Limb (tissue), 2 donors: ENCODE results near the gene CFAP20DC.
A peak's percentile ranks its signal among the peaks of the same experiment; 100 is the strongest.
"Not testable (repeated sequence)": the region's sequence is repeated elsewhere in the genome, so short reads cannot be mapped to it uniquely, and the experiment has no call there.

Experiments
- DNase-seq, 2 donors: peaks; one replicate each; pipeline ENCODE4 v3.0.0-alpha.2; 2016; ENCODE audit errors: extremely low spot score in 2 of 2

Gene CFAP20DC

GRCh38 chr3:58874248-58874741, 175.5 kb downstream of the CFAP20DC start:
- DNase-seq: no peak

- DNase-seq: no peak
Measured at GRCh38 chr3:58868097-58868779, 181.6 kb downstream of the CFAP20DC start.

GRCh38 chr3:58867621-58868020, 182.2 kb downstream of the CFAP20DC start:
- no peak for DNase-seq

GRCh38 chr3:58866079-58866478, 183.7 kb downstream of the CFAP20DC start:
- no peak for DNase-seq

- no peak for DNase-seq
Measured at GRCh38 chr3:58864480-58864879, 185.3 kb downstream of the CFAP20DC start.

GRCh38 chr3:58863206-58863605, 186.6 kb downstream of the CFAP20DC start:
- no peak for DNase-seq

GRCh38 chr3:58861551-58861950, 188.3 kb downstream of the CFAP20DC start:
- no peak for DNase-seq

GRCh38 chr3:58858126-58858525, 191.7 kb downstream of the CFAP20DC start:
- DNase-seq: peak in 1 of 2 donors; percentile 27

GRCh38 chr3:58857402-58857801, 192.4 kb downstream of the CFAP20DC start:
- peak in 1 of 2 donors; percentile 7 for DNase-seq

- DNase-seq: no peak
Measured at GRCh38 chr3:58848826-58849225, 201.0 kb downstream of the CFAP20DC start.

- DNase-seq: not testable (repeated sequence)
Measured at GRCh38 chr3:58842050-58842747, 207.6 kb downstream of the CFAP20DC start.

- no peak for DNase-seq
Measured at GRCh38 chr3:58840949-58841348, 208.9 kb downstream of the CFAP20DC start.

- DNase-seq: no peak
Measured at GRCh38 chr3:58839964-58840363, 209.9 kb downstream of the CFAP20DC start.

- no peak for DNase-seq
Measured at GRCh38 chr3:58839187-58839586, 210.6 kb downstream of the CFAP20DC start.

- no peak for DNase-seq
Measured at GRCh38 chr3:58837856-58838255, 212.0 kb downstream of the CFAP20DC start.

- no peak for DNase-seq
Measured at GRCh38 chr3:58837141-58837843, 212.5 kb downstream of the CFAP20DC start.

GRCh38 chr3:58835086-58835485, 214.7 kb downstream of the CFAP20DC start:
- DNase-seq: no peak

GRCh38 chr3:58833491-58833890, 216.3 kb downstream of the CFAP20DC start:
- DNase-seq: peak in 1 of 2 donors; percentile 71

GRCh38 chr3:58829321-58830000, 220.4 kb downstream of the CFAP20DC start:
- DNase-seq: no peak

- DNase-seq: no peak
Measured at GRCh38 chr3:58824777-58825176, 225.0 kb downstream of the CFAP20DC start.

GRCh38 chr3:58824285-58824684, 225.5 kb downstream of the CFAP20DC start:
- DNase-seq: peak; percentile 73 to 81
